HFF-Myc (cell line): Measurements from ENCODE around the gene SORT1.

Source experiments
- DNase-seq: peaks from one replicate; pipeline ENCODE4 v3.0.0-alpha.2; 2011; ENCODE audit warnings: low read depth; ENCODE audit errors: extremely low read depth
- H3K4me3 ChIP-seq: replicated peaks from 2 replicates; pipeline ENCODE4 v1.5.1; 2011; ENCODE audit warnings: low read depth, mild to moderate bottlenecking, control low read depth, low read length
- CTCF ChIP-seq: IDR thresholded peaks from 2 replicates; pipeline ENCODE4 v1.5.1; 2012; ENCODE audit warnings: mild to moderate bottlenecking, low read depth, low read length, control low read depth; ENCODE audit errors: missing control alignments

SORT1 gene

GRCh38 chr1:109266965-109267364 lies 130.8 kb downstream of the SORT1 start:
- TF ChIP-seq CTCF: no peak
- no peak overlapping the region for H3K4me3 ChIP-seq
- no peak for DNase-seq

GRCh38 chr1:109265741-109266330 lies 131.9 kb downstream of the SORT1 start:
- no peak overlapping the region for H3K4me3 ChIP-seq
- TF ChIP-seq CTCF: no peak
- no peak for DNase-seq

- no peak overlapping the region for H3K4me3 ChIP-seq
- no peak for TF ChIP-seq CTCF
- no peak for DNase-seq
Observed at GRCh38 chr1:109265016-109265415, 132.7 kb downstream of the SORT1 start.

GRCh38 chr1:109264379-109264755 lies 133.4 kb downstream of the SORT1 start:
- no peak overlapping the region for H3K4me3 ChIP-seq
- TF ChIP-seq CTCF: no peak
- DNase-seq: no peak

- TF ChIP-seq CTCF: peak; percentile 98
- DNase-seq: peak; percentile 31
- H3K4me3 ChIP-seq: no peak overlapping the region
Observed at GRCh38 chr1:109263597-109264378, 133.9 kb downstream of the SORT1 start.

GRCh38 chr1:109263234-109263596 lies 134.5 kb downstream of the SORT1 start:
- H3K4me3 ChIP-seq: no peak overlapping the region
- no peak for TF ChIP-seq CTCF
- no peak for DNase-seq
